BJ (cell line): ENCODE data around the gene ZNF189. TPM values are rescaled to one million over a fixed set of nuclear protein-coding genes. Genes with fewer than 3 reads are reported as not detected.

Source experiments
- CTCF ChIA-PET: fragments of 350-600 bp; formaldehyde crosslinking; extraction: SDS; loops from one replicate; lab custom pipeline; 2021; ENCODE audit warnings: antibody characterized with exemption, inconsistent platforms; lab: Yijun Ruan, JAX
- POLR2A ChIA-PET: fragments of 300-600 bp; sonication (Branson Sonifier 250); formaldehyde crosslinking; extraction: SDS; loops from one replicate; lab custom pipeline; 2021; ENCODE audit warnings: antibody characterized with exemption; lab: Charles Lee
- DNase-seq: peaks from one replicate; pipeline ENCODE4 v3.0.0-alpha.2; 2011; ENCODE audit warnings: low read depth
- H3K27me3 ChIP-seq: 2 replicates; pipeline ENCODE4 v1.6.0; 2011; ENCODE audit warnings: low read length; ENCODE audit not compliant: control insufficient read depth, insufficient read depth
- H3K36me3 ChIP-seq: 2 replicates; pipeline ENCODE4 v1.5.1; 2011; ENCODE audit warnings: low read length; ENCODE audit not compliant: control insufficient read depth, insufficient read depth
- H3K4me3 ChIP-seq: 2 replicates; pipeline ENCODE4 v1.5.1; 2011; ENCODE audit warnings: low read depth, mild to moderate bottlenecking, control low read depth, low read length
- CTCF ChIP-seq: IDR thresholded peaks from 2 replicates; pipeline ENCODE4 v1.5.1; 2011; ENCODE audit warnings: low read depth, mild to moderate bottlenecking, control low read depth, inconsistent platforms, low read length, moderate library complexity; ENCODE audit not compliant: insufficient read depth
- polyA plus RNA-seq: library from polyadenylated mRNA; depleted of rRNA; stranded (reverse); fragments of >200 nt; gene quantifications from 2 replicates; pipeline ENCODE4 v1.2.3, GENCODE V29; 2011

ZNF189 gene
- polyA plus RNA-seq, 1 experiment = 3.1 TPM

- Histone ChIP-seq H3K36me3 (no peaks in the 10 kb centered on the region), H3K4me3 (no peak overlapping the region), H3K27me3 (no peaks in the 10 kb centered on the region)
- ChIA-PET CTCF (no interaction called here), POLR2A (no interaction called here)
- no peak for TF ChIP-seq CTCF
- DNase-seq = no peak
Observed at GRCh38 chr9:101414839-101415238, 16.2 kb downstream of the ZNF189 start.

GRCh38 chr9:101415578-101415977 is 16.9 kb downstream of the ZNF189 start:
- TF ChIP-seq CTCF = no peak
- no peak overlapping the region for H3K4me3 ChIP-seq
- ChIA-PET CTCF (no interaction called here), POLR2A (no interaction called here)
- H3K36me3 ChIP-seq = no peaks in the 10 kb centered on the region
- DNase-seq = no peak
- no peaks in the 10 kb centered on the region for H3K27me3 ChIP-seq

GRCh38 chr9:101417389-101417788 is 18.7 kb downstream of the ZNF189 start:
- H3K36me3 ChIP-seq = no peaks in the 10 kb centered on the region
- no peak overlapping the region for H3K4me3 ChIP-seq
- ChIA-PET CTCF (no interaction called here), POLR2A (no interaction called here)
- no peak for TF ChIP-seq CTCF
- H3K27me3 ChIP-seq = no peaks in the 10 kb centered on the region
- DNase-seq = no peak

DNA sequence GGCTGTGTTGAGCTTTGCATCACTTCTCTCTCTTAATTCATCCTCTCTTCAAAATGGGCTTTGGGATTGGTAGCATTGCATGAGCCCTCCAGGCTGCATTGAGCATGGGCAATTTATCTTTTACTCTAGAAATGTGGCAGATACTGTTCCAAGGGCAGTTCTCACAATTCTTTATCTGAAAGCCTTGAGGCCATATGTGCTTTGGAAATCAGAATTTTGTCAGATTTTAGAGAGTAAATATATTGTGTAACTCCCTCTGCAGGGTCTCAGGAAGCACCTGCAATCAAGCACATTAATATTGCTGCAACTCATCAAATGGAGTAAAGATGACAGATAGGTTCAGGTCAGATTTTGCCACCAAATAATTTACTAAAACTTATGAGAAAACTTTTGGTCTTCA is 19.3 kb downstream of the ZNF189 start:
- ChIA-PET CTCF (no interaction called here), POLR2A (no interaction called here)
- TF ChIP-seq CTCF = no peak
- Histone ChIP-seq H3K36me3 (no peaks in the 10 kb centered on the region), H3K4me3 (no peak overlapping the region), H3K27me3 (no peaks in the 10 kb centered on the region)
- no peak for DNase-seq

DNA sequence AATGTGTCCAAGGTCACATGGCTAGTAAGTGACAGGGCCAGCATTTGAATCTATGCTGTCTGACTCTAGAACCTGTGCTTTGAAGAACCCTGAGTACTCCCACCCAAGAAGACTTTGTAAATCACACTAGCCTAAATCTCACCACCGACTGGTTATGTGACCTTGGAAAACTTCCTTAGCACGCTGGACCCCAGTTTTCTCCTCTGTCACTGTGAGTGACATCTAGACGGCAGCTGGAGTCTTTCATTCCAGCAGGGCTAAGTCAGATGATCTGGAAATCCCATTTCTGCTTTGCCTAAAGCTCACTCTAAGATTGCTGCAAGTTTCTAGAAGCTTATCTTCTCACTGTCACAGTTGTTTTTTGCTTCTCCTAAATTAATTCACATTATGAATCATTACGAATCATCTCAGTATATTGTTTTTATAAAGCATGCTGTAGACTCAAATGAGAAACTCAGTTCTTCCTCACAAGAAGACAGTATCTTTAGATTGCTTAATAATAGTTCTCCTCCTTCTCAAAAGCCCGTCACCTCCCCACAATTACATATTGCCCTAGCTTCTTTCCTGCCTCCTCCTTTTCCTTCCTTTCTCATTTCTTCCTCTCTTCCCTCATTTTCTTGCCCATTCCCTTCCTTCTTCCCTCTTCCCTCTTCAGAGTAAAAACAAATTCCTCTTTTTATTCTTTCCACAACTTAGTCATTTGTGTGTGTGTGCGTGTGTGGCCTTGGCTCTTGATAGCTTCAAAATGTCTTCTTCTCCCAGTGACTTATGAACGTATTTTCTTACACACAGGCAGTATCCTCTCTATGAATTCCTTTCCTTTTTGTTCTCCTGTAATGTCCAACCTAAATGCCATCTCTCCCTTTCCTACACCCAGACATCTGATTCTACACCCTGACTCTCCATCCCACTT is 20.1 kb downstream of the ZNF189 start:
- ChIA-PET POLR2A (interaction anchor here (0.6 kb wide), 1 partner anchor 892 kb away, joined by 5 read pairs; no protein-coding TSS in a partner anchor), CTCF (interaction anchor here (1.2 kb wide), 1 partner anchor 17 kb away, joined by 4 read pairs; the partner anchor contains the start of gene ALDOB)
- Histone ChIP-seq H3K4me3 (no peak overlapping the region), H3K27me3 (no peaks in the 10 kb centered on the region), H3K36me3 (no peaks in the 10 kb centered on the region)
- no peak for TF ChIP-seq CTCF
- no peak for DNase-seq
